Medulla oblongata (tissue), 1 donor: Measurements from ENCODE around the gene TMEM202.
A peak's percentile ranks its signal among the peaks of the same experiment; 100 is the strongest.
"Not testable (repeated sequence)": the region's sequence is repeated elsewhere in the genome, so short reads cannot be mapped to it uniquely, and the experiment has no call there.

Source experiments
- DNase-seq: peaks from one replicate; pipeline ENCODE4 v3.0.0-alpha.2; 2015; ENCODE audit errors: extremely low spot score

The TMEM202 gene, protein sequence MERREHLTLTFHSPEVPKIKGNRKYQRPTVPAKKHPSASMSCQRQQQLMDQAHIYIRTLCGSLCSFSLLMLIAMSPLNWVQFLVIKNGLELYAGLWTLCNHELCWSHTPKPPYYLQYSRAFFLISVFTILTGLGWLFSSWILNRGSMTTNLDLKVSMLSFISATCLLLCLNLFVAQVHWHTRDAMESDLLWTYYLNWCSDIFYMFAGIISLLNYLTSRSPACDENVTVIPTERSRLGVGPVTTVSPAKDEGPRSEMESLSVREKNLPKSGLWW

DNA sequence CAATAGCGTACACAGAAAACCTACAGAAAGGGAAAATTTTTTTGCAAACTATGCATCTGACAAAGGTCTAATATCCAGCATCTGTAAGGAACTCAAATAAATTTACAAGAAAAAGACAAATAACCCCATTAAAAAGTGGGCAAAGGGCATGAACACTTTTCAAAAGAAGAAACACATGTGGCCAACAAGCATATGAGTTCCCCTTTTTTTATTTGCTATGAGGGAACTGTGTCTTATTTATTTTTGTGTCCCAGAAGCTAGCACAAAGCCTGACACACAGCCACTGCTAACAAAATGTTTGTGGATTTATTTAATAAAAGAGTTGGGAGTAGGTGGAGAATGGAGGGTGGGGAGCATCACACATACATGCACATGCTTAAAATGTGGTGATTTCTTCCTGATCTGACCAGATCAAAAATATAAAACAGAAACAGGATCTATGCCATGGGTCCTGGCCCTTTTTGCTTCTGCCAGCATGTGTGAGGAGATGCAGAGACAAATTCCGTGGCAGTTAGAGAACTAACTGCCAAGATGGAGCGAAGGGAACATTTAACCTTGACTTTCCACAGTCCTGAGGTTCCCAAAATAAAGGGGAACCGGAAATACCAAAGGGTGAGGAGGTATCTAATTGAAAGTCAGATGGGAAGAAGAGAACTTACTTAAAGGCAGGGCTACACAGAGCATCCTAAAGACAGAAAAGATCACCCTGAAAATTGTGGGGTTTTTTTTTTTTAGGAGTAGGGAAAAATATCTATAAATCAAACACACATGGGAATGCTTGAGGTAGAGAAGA lies at the start of gene TMEM202:
TMEM202 (plus strand) TSS at position 510 of the 793 bp plus-strand sequence; CDS start at position 532, 22 bp downstream.
- DNase-seq = peak; percentile 5

DNA sequence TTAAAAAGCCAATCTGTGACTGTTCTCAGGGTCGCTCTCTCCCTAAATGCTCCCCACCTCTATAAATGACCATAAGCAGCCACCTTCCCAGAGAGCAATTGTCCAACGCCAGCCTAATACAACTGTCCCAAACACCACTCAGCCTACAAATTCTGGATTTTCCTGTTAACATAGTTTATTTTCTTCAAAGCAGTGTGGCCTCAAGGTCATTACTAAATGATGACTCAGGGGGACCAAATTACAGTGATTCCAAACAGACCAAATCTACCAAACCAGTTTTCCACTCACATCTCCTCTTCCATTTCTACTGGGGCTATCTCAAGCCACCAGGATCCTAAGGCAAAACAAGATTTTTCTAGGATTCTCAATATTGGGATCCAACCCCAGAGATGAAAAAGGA lies 44.8 kb upstream of the TMEM202 start:
- no peak for DNase-seq

DNA sequence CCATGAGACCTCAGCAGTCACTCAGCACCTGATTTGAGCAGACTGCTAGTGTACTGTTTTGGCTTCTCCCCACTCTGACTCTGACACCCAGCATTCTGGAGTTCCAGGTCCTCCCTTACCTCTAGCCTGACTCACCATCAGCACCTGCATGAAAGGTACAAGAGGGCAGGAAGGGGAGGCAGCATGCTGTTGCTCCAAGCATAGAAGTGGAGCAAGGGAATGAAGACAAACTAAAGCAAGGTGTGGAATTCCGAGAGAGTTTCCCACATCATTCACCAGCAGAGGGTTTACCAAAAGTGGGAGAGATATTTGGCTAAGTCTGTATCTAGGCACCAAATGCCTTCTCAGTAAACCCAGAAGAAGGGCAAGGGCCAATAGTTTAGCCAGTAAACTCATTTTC lies 43.6 kb upstream of the TMEM202 start:
- no peak for DNase-seq

- no peak for DNase-seq
These were observed 40.0 kb upstream of the TMEM202 start for GRCh38 chr15:72358121-72358520.

DNA sequence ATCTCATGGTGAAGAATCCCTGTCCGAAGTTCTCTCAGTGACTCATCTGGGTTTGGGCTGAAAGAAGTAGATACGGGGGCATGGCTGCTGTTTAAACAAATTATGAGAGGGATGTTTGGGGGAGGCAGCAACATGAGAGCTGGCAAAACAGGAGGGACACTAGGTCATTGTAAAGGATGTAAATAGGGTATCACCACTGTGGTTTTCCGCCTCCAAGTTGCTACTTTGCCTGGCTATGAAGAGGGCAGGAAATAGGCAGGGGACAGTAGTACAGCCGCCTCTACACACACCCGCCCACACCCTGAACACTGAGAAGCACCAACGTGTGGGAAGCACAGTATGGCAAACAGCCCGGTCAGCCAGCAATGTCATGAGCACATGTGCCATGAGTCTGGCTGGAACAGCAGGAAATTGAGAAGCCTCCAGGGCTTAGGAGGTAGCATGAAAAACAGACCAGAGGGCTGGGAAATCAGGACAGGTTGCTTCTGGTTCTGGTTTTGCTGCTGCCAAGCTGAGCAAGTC lies 39.4 kb upstream of the TMEM202 start:
- DNase-seq = no peak

- no peak for DNase-seq
These were observed 36.9 kb upstream of the TMEM202 start for GRCh38 chr15:72361176-72361575.

DNA sequence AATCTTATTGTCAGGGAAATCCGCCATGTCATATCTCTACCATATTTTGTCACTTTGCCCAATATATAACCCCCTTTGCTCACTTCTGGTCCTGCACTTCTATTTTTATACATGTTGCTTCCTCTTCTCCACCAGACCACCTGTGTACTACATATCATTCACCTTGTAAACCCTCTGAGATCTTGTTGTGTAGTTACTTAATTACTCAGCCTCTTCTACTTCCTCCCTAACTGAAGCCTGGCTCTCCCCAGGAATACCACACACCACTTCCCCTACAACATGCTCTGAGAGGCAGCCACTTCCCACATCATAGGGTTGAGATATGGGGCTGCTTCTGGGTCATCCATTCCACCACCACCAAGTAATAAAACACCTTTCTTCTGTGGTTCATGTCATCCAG lies 32.3 kb upstream of the TMEM202 start:
- peak; percentile 66 for DNase-seq

DNA sequence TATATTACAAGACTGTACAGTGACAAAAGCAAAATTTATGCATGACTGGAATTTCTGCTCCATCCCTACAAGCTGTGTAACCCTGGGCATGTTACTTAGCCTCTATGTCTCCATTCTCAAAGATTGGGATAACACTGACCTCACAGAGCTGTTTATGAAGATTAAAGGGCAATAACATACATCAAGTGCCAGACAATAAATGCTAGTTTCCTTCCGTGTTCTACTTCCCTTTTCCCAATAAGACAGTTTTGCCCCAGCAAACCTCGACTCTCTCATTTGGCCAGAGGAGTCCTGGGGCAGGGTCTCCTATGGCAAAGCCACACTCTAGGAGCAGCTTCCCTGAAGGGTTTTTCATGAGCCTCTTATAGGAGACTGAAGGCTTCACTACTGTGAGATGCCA lies 29.8 kb upstream of the TMEM202 start:
- DNase-seq = no peak

- DNase-seq = peak; percentile 45
These were observed 29.2 kb upstream of the TMEM202 start for GRCh38 chr15:72368899-72369298.

DNA sequence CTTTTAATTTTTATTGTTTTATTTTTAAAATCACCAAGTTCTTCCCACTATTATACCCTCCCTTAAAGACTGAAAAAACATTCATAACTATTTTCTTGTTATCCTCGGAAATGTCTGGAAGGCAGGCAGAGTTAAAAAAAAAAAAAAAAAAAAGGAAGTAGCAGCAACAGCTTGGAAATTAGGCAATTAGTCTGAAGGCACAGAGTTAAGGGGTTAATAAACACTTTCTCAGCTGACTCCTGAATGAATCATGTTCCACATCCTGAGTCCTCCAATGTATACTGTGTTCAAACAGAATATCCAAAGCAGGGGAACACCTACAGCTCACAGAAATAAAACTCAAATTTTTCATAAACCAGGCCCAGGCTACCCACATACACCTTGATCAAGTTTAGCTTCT lies 28.1 kb upstream of the TMEM202 start:
- DNase-seq = no peak

DNA sequence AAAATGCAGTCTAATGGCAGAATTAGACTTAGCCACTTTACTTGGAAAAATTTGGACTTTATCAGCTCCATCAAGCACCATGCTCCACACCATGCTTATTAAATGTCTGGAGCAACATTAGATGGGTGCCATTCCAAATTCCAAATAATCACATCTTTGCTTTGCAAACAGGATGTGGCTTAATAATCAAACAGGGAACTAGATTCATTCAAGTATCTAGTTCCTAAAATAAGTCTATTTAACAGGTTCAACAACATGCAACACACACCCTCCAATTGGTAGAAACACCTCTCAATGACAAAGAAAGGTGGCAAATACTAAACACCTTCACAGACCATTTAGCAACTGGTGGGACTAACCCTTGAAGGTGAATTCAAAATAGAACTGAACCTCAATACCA lies 25.7 kb upstream of the TMEM202 start:
- DNase-seq = no peak

DNA sequence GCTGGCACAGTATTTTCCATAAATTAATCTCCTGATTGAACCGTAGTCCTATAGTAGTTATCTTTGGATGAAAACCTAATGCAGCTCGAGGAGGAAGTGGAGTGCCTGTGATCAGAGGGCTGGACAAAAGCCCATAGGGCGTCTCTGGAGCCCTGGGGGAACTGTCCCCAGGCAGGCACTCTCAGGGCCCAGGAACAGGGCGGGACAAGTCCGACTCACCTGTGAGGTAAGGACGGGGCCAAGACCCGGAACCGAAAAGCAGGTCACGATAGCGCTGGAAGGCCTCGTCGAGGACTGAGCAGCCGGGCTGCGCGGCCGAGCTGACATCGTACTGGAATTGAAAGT lies 22.6 kb upstream of the TMEM202 start:
- peak; percentile 36 for DNase-seq

GRCh38 chr15:72375846-72376581 lies 22.1 kb upstream of the TMEM202 start, which contains the start of gene HEXA:
Gene HEXA, minus strand, starts transcription at chr15:72376014. Its CDS starts 42 bp downstream, at chr15:72375972.
- peak; percentile 93 for DNase-seq

- DNase-seq = peak; percentile 12
These were observed 20.8 kb upstream of the TMEM202 start for GRCh38 chr15:72377331-72377730.

GRCh38 chr15:72379106-72379505 lies 19.0 kb upstream of the TMEM202 start:
- DNase-seq = not testable (repeated sequence)

GRCh38 chr15:72379856-72380430 lies 18.2 kb upstream of the TMEM202 start:
- DNase-seq = no peak

DNA sequence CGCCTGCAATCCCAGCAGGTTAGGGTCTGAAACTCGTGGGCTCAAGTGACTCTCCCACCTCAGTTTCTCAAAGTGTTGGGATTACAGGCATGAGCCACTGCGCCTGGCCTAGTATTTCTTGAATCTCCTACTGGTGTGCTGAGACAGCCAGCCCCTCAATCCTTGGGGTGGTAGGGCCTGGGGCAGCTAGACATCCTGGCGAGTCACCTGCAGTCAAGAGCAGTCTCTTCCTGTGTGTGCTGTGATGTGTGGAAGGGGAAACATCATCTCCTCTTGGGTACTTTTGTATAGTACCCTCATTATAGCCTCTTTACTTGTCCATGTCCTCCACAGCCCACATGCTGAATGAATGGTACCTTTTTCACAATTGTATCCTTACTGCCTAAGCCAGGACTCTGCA lies 17.4 kb upstream of the TMEM202 start:
- no peak for DNase-seq

GRCh38 chr15:72382146-72382545 lies 16.0 kb upstream of the TMEM202 start:
- peak; percentile 6 for DNase-seq

- no peak for DNase-seq
These were observed 10.4 kb upstream of the TMEM202 start for GRCh38 chr15:72387741-72388140.

DNA sequence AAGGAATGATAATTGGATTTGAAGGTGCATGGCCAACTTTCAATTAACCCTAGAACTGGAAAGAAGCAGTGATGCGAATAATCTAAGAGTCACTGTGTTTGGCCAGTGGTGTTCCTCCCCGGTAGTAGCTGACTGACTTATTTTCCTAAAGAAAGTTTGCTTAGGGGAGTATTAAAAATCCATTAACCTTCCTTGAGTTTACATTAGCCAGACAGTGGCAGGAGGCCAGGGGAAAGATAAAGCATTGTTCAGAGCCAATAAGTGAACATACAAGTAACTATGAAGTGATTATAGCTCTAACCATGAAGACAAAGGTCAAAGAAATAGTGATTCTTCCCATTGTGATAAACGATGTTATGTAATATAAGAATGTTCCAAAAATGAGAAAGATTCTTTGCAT lies 8.9 kb upstream of the TMEM202 start:
- no peak for DNase-seq

- DNase-seq = not testable (repeated sequence)
These were observed 1.8 kb upstream of the TMEM202 start for GRCh38 chr15:72396331-72396730.

GRCh38 chr15:72398648-72399047 lies 543 bp downstream of the TMEM202 start:
- no peak for DNase-seq
